Measurements from ENCODE around the gene DET1. TPM values are rescaled to one million over a fixed set of nuclear protein-coding genes. Genes with fewer than 3 reads are reported as not detected.

DET1 gene
- total RNA-seq, 4 donors from 2014 or later: 1.8 to 11.1 (median 9.3) TPM

GRCh38 chr15:88511161-88511560 lies 35.3 kb downstream of the DET1 start:
- Histone ChIP-seq H3K27ac (no peak overlapping the region), H3K4me1 (peaks cover 0 to 4% (median 0%) of the 10 kb centered on the region in 4 donors), H3K9me3 (no peaks in the 10 kb centered on the region), H3K27me3 (no peaks in the 10 kb centered on the region), H3K36me3 (no peaks in the 10 kb centered on the region), H3K4me3 (no peak overlapping the region)
- TF ChIP-seq EP300 (IDR thresholded peaks at IDR 0.05; ENCODE audit: low read depth) (no peak), CTCF (IDR thresholded peaks at IDR 0.05) (no peak), POLR2AphosphoS5 (IDR thresholded peaks at IDR 0.05) (no peak), POLR2A (IDR thresholded peaks at IDR 0.05) (no peak)
- 95 to 100% methylated on average over 2 of the region's 2 CpGs for WGBS, 2 donors (ENCODE audit: low coverage in 1 of 2)
- no peak for DNase-seq
- in situ Hi-C loops (cut with MboI; ENCODE audit: low pct_ligation_motif_present in 1 of 4, low pct_unique_long_range_greater_than_20kb in 1 of 4, low sequenced_read_pairs in 3 of 4): no loop called here
- intact Hi-C loops (cut with DNase I; ENCODE audit: low total_unique reads): no loop called here

GRCh38 chr15:88509964-88510363 lies 36.5 kb downstream of the DET1 start:
- intact Hi-C loops (cut with DNase I; ENCODE audit: low total_unique reads) (no loop called here), in situ Hi-C loops (cut with MboI; ENCODE audit: low pct_ligation_motif_present in 1 of 4, low pct_unique_long_range_greater_than_20kb in 1 of 4, low sequenced_read_pairs in 3 of 4) (no loop called here)
- TF ChIP-seq CTCF (IDR thresholded peaks at IDR 0.05) (no peak), POLR2AphosphoS5 (IDR thresholded peaks at IDR 0.05) (no peak), EP300 (IDR thresholded peaks at IDR 0.05; ENCODE audit: low read depth) (no peak), POLR2A (IDR thresholded peaks at IDR 0.05) (no peak)
- H3K36me3 ChIP-seq: no peaks in the 10 kb centered on the region
- no peak overlapping the region for H3K27ac ChIP-seq
- no peak overlapping the region for H3K4me3 ChIP-seq
- no peaks in the 10 kb centered on the region for H3K9me3 ChIP-seq
- DNase-seq: no peak
- H3K4me1 ChIP-seq: peaks cover 0 to 4% (median 0%) of the 10 kb centered on the region in 4 donors
- no peaks in the 10 kb centered on the region for H3K27me3 ChIP-seq

GRCh38 chr15:88509321-88509720 lies 37.2 kb downstream of the DET1 start:
- Histone ChIP-seq H3K4me1 (peaks cover 0 to 4% (median 0%) of the 10 kb centered on the region in 4 donors), H3K4me3 (no peak overlapping the region), H3K9me3 (no peaks in the 10 kb centered on the region), H3K27me3 (no peaks in the 10 kb centered on the region), H3K36me3 (no peaks in the 10 kb centered on the region), H3K27ac (no peak overlapping the region)
- no peak for DNase-seq
- TF ChIP-seq EP300 (IDR thresholded peaks at IDR 0.05; ENCODE audit: low read depth): no peak
- TF ChIP-seq CTCF (IDR thresholded peaks at IDR 0.05): no peak
- TF ChIP-seq POLR2AphosphoS5 (IDR thresholded peaks at IDR 0.05): no peak
- no peak for TF ChIP-seq POLR2A (IDR thresholded peaks at IDR 0.05)
- WGBS, 2 donors (ENCODE audit: low coverage in 1 of 2): 73 to 89% methylated on average over 3 to 4 of the region's 4 CpGs
- intact Hi-C loops (cut with DNase I; ENCODE audit: low total_unique reads): no loop called here
- in situ Hi-C loops (cut with MboI; ENCODE audit: low pct_ligation_motif_present in 1 of 4, low pct_unique_long_range_greater_than_20kb in 1 of 4, low sequenced_read_pairs in 3 of 4): no loop called here

GRCh38 chr15:88506628-88507027 lies 39.9 kb downstream of the DET1 start:
- Histone ChIP-seq H3K36me3 (no peaks in the 10 kb centered on the region), H3K4me3 (no peak overlapping the region), H3K9me3 (no peaks in the 10 kb centered on the region), H3K27me3 (no peaks in the 10 kb centered on the region), H3K4me1 (no peaks in the 10 kb centered on the region), H3K27ac (no peak overlapping the region)
- intact Hi-C loops (cut with DNase I; ENCODE audit: low total_unique reads): no loop called here
- DNase-seq: no peak
- in situ Hi-C loops (cut with MboI; ENCODE audit: low pct_ligation_motif_present in 1 of 4, low pct_unique_long_range_greater_than_20kb in 1 of 4, low sequenced_read_pairs in 3 of 4): no loop called here
- TF ChIP-seq CTCF (IDR thresholded peaks at IDR 0.05): no peak
- no peak for TF ChIP-seq POLR2AphosphoS5 (IDR thresholded peaks at IDR 0.05)
- TF ChIP-seq EP300 (IDR thresholded peaks at IDR 0.05; ENCODE audit: low read depth): no peak
- no peak for TF ChIP-seq POLR2A (IDR thresholded peaks at IDR 0.05)

Measured in transverse colon (tissue), 4 donors.